SJCRH30 (cell line): ENCODE measurements around the gene RYR2. TPM values are rescaled to one million over a fixed set of nuclear protein-coding genes. Genes with fewer than 3 reads are reported as not detected.

Source experiments
- DNase-seq, 2 experiments: peaks; one replicate each; pipeline ENCODE4 v3.0.0-alpha.2; 2015 to 2020
- H3K27ac ChIP-seq: fragments of 250-450 bp; sonication (Bioruptor Pico); 2 replicates; pipeline ENCODE4 v1.5.1; 2020; ENCODE audit warnings: mild to moderate bottlenecking, moderate library complexity
- H3K27me3 ChIP-seq: fragments of 250-450 bp; sonication (Bioruptor Pico); 2 replicates; pipeline ENCODE4 v1.5.1; 2020; ENCODE audit warnings: mild to moderate bottlenecking, moderate library complexity
- H3K36me3 ChIP-seq: fragments of 250-450 bp; sonication (Bioruptor Pico); 2 replicates; pipeline ENCODE4 v1.5.1; 2020; ENCODE audit warnings: mild to moderate bottlenecking, moderate library complexity
- H3K4me1 ChIP-seq: fragments of 250-450 bp; sonication (Bioruptor Pico); 2 replicates; pipeline ENCODE4 v1.5.1; 2020; ENCODE audit warnings: mild to moderate bottlenecking, moderate library complexity
- H3K4me3 ChIP-seq: fragments of 250-450 bp; sonication (Bioruptor Pico); 2 replicates; pipeline ENCODE4 v1.5.1; 2020; ENCODE audit warnings: mild to moderate bottlenecking, moderate library complexity
- H3K9me3 ChIP-seq: fragments of 250-450 bp; sonication (Bioruptor Pico); replicated peaks from 2 replicates; pipeline ENCODE4 v1.5.1; 2020; ENCODE audit warnings: mild to moderate bottlenecking, moderate library complexity
- total RNA-seq: library from RNA; depleted of rRNA; stranded (reverse); fragments of >200 nt; shearing (Covaris generic); gene quantifications from 2 replicates; pipeline ENCODE4 v1.2.3, GENCODE V29; 2014

The RYR2 gene
- total RNA-seq, 1 experiment from 2014 or later, result 1.3 TPM

DNA sequence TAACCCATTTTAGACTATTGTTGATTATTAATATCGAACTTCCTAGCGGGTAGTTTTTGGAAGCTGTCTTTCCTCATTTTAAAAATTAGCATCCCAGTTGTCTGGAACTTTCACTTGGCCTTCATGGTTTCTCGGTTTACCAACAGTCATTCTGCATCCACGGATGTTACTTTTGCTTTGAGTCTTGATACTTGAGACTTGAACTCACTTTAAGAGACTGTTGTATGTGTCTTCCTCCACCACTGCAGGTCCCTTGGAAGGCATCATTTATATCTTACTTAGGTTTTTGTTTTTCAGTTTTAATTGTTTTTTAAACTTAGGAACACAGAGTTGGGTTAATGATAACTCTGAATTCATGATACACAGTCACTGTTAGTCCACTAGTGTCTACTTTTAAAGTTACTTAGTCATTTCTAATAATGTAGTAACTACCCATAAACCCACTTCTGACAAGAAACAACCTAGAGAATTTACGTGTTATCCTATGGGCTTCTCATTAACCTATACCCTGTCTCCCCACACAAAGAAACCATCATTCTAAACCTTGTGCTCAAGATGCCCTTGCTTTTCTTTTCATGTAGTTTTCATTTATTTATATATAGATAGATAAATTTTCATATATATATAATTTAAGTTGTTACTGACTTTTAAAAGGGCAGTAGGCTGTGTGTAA is 696.1 kb downstream of the RYR2 start:
- Histone ChIP-seq H3K4me3 (no peak overlapping the region), H3K27ac (no peak overlapping the region), H3K4me1 (no peaks in the 10 kb centered on the region), H3K36me3 (no peaks in the 10 kb centered on the region), H3K27me3 (no peaks in the 10 kb centered on the region), H3K9me3 (no peaks in the 10 kb centered on the region)
- no peak for DNase-seq

DNA sequence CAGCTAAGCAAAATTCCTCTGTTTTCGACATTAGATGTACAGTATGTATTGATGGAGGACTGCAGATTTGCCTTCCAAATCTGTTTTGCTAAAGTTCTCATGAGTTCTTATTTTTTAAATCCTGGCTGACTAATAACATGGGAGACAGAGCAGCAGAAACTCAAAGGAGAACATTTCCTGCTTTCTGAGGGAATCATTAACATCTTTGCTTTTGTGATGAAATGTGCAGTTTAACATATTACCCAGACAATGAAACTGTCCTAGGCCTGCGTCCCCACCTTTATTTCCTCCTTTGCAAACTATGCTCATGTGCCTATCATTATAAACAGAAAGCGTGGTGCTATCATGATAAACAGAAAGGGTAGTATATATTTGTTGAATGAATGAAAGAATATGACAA is 698.9 kb downstream of the RYR2 start:
- Histone ChIP-seq H3K4me3 (no peak overlapping the region), H3K27ac (no peak overlapping the region), H3K9me3 (no peaks in the 10 kb centered on the region), H3K27me3 (no peaks in the 10 kb centered on the region), H3K4me1 (no peaks in the 10 kb centered on the region), H3K36me3 (no peaks in the 10 kb centered on the region)
- no peak for DNase-seq

DNA sequence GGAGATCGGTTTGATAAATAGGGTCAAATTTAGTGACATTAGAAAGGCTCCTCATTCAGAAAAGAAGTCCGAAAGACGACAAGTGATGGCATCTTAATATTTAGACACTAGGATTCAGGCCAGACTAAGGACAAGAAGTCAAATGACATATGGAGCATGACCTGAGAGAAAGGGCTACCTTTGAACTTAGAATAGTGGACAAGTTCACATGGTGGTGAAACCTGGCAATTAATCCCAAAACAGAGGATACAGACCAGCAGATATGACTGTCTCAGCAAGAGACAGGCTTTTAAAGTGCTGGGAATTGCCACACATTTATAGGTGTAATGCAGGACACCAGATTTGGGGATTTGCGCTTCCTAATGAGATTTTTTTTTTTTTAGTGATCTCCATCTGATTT is 703.6 kb downstream of the RYR2 start:
- Histone ChIP-seq H3K27ac (no peak overlapping the region), H3K27me3 (no peaks in the 10 kb centered on the region), H3K4me3 (no peak overlapping the region), H3K9me3 (no peaks in the 10 kb centered on the region), H3K36me3 (no peaks in the 10 kb centered on the region), H3K4me1 (no peaks in the 10 kb centered on the region)
- no peak for DNase-seq

- Histone ChIP-seq H3K27ac (no peak overlapping the region), H3K9me3 (no peaks in the 10 kb centered on the region), H3K4me3 (no peak overlapping the region), H3K4me1 (no peaks in the 10 kb centered on the region), H3K36me3 (no peaks in the 10 kb centered on the region), H3K27me3 (no peaks in the 10 kb centered on the region)
- DNase-seq, result no peak
These were observed 706.4 kb downstream of the RYR2 start for GRCh38 chr1:237748171-237748960.

GRCh38 chr1:237749122-237749521 is 707.1 kb downstream of the RYR2 start:
- DNase-seq, result no peak
- Histone ChIP-seq H3K9me3 (no peaks in the 10 kb centered on the region), H3K27ac (no peak overlapping the region), H3K27me3 (no peaks in the 10 kb centered on the region), H3K4me1 (no peaks in the 10 kb centered on the region), H3K36me3 (no peaks in the 10 kb centered on the region), H3K4me3 (no peak overlapping the region)

DNA sequence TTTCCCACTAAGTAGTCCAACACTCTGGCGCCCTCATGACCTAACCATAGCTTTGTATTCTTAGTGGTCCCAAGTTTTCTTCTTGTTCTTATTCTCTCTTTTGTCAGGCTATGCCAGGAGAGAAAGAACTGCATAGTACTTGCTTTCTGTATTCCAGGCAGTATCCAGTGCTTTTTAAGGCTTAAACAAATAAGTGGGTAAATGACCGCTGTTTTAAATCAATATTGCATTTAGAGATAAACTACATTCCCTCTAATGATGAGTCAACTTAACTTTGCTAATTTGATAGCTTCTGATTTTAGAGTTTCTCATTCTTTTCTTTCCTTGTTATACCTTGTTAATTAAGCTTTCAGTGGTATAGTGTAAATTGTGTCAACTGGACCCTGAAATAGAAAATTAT is 709.1 kb downstream of the RYR2 start:
- Histone ChIP-seq H3K9me3 (no peaks in the 10 kb centered on the region), H3K27ac (no peak overlapping the region), H3K27me3 (no peaks in the 10 kb centered on the region), H3K36me3 (no peaks in the 10 kb centered on the region), H3K4me1 (no peaks in the 10 kb centered on the region), H3K4me3 (no peak overlapping the region)
- no peak for DNase-seq

GRCh38 chr1:237754627-237755026 is 712.6 kb downstream of the RYR2 start:
- no peaks in the 10 kb centered on the region for H3K27me3 ChIP-seq
- H3K4me3 ChIP-seq, result no peak overlapping the region
- no peaks in the 10 kb centered on the region for H3K4me1 ChIP-seq
- DNase-seq, result no peak
- H3K9me3 ChIP-seq, result no peaks in the 10 kb centered on the region
- H3K27ac ChIP-seq, result no peak overlapping the region
- no peaks in the 10 kb centered on the region for H3K36me3 ChIP-seq

DNA sequence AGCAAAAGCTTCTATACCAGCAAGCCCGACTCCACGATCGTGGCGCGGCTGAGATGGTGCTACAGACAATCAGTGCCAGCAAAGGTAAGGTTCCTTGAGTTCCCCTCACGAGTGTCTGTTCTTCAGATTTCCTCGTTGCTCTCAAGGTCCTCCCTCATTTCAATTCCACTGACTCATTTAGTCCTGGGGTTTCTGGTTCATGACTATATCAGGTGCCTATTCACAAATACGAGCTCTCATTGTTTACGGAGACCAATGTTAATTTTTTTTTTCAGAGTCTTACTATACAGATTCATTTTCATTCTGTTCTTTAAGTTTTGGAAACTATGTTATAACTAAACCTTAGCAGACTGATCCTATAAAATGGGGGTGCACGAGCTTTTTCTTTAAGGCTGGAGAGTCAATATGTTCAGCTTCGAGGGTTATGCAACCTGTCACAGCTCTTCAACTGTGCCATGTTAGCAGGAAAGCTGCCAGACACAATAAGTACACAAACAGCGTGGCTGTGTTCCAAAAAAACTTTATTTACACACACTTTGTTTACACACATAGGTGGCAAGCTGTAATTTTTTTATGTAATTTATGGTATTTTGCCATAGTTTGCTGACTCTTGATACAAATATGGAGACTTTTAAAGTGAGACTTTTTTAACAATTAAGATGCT is 714.5 kb downstream of the RYR2 start:
- Histone ChIP-seq H3K36me3 (no peaks in the 10 kb centered on the region), H3K27ac (no peak overlapping the region), H3K4me3 (no peak overlapping the region), H3K9me3 (no peaks in the 10 kb centered on the region), H3K27me3 (no peaks in the 10 kb centered on the region), H3K4me1 (no peaks in the 10 kb centered on the region)
- DNase-seq, result no peak

DNA sequence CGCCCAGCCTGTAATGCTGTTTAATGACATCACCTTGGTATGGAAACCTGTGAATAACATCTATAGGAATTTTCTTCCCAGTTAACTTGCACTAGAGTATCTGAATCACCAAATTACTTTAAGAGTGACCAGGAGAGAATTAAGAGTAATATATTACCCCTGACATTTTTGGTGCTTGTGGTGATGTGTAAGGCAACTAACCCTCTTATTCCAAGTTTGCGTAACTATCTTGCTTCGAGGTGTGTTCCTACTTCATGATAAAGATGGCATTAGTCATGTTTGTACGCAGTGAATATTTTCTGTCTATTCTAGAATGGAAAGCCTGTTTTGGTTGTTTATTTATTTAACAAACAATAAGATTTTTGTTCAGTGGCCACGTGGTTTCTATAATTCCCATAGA is 717.4 kb downstream of the RYR2 start:
- Histone ChIP-seq H3K4me3 (no peak overlapping the region), H3K27me3 (no peaks in the 10 kb centered on the region), H3K9me3 (no peaks in the 10 kb centered on the region), H3K4me1 (no peaks in the 10 kb centered on the region), H3K27ac (no peak overlapping the region), H3K36me3 (no peaks in the 10 kb centered on the region)
- no peak for DNase-seq

DNA sequence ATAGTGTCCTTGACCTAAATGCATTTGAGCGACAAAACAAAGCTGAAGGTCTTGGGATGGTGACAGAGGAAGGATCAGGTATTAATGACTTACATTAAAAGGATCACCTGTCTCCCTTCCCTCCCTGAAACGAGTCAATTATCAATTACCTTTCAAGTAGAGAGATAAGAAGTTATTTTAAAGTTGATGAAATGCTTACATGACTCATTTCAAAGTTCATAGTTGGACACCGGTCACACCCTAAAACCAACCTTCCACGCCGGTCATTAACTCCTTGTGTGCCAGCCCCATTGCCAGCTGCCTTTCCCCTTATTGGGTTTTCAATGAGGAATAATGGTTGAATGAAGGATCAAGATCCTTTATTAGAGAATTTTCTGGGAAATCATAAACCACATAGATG is 719.0 kb downstream of the RYR2 start:
- Histone ChIP-seq H3K4me3 (no peak overlapping the region), H3K4me1 (no peaks in the 10 kb centered on the region), H3K27me3 (no peaks in the 10 kb centered on the region), H3K9me3 (no peaks in the 10 kb centered on the region), H3K27ac (no peak overlapping the region), H3K36me3 (no peaks in the 10 kb centered on the region)
- DNase-seq, result no peak

DNA sequence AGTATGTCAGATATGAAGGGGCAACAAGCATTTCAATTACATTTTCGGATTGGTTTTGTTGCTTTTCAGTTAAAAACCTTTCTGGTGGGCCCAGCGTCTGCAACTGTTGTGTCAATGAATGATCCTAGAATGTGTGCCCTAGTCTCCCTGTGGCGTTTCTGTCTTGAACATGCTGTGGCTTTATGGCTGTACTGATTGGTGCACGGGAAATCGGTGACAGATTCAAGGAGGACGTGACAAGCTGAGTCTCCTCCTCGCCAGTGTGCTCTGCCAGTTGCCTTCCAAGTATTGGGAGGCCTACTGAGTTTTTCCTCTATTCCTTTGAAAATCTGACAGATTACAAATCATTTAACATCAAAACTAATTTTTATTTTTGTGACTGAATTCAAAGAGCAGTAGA is 721.2 kb downstream of the RYR2 start:
- Histone ChIP-seq H3K9me3 (no peaks in the 10 kb centered on the region), H3K4me3 (no peak overlapping the region), H3K27ac (no peak overlapping the region), H3K27me3 (no peaks in the 10 kb centered on the region), H3K36me3 (no peaks in the 10 kb centered on the region), H3K4me1 (no peaks in the 10 kb centered on the region)
- no peak for DNase-seq

GRCh38 chr1:237763751-237764150 is 721.8 kb downstream of the RYR2 start:
- H3K27ac ChIP-seq, result no peak overlapping the region
- H3K4me3 ChIP-seq, result no peak overlapping the region
- H3K27me3 ChIP-seq, result no peaks in the 10 kb centered on the region
- no peaks in the 10 kb centered on the region for H3K9me3 ChIP-seq
- no peaks in the 10 kb centered on the region for H3K4me1 ChIP-seq
- no peaks in the 10 kb centered on the region for H3K36me3 ChIP-seq
- no peak for DNase-seq

- DNase-seq, result no peak
- Histone ChIP-seq H3K9me3 (no peaks in the 10 kb centered on the region), H3K27ac (no peak overlapping the region), H3K27me3 (no peaks in the 10 kb centered on the region), H3K4me3 (no peak overlapping the region), H3K4me1 (no peaks in the 10 kb centered on the region), H3K36me3 (no peaks in the 10 kb centered on the region)
These were observed 727.9 kb downstream of the RYR2 start for GRCh38 chr1:237769916-237770315.

- no peak for DNase-seq
- Histone ChIP-seq H3K4me3 (no peak overlapping the region), H3K27ac (no peak overlapping the region), H3K4me1 (no peaks in the 10 kb centered on the region), H3K36me3 (no peaks in the 10 kb centered on the region), H3K9me3 (no peaks in the 10 kb centered on the region), H3K27me3 (no peaks in the 10 kb centered on the region)
These were observed 730.0 kb downstream of the RYR2 start for GRCh38 chr1:237772009-237772408.

DNA sequence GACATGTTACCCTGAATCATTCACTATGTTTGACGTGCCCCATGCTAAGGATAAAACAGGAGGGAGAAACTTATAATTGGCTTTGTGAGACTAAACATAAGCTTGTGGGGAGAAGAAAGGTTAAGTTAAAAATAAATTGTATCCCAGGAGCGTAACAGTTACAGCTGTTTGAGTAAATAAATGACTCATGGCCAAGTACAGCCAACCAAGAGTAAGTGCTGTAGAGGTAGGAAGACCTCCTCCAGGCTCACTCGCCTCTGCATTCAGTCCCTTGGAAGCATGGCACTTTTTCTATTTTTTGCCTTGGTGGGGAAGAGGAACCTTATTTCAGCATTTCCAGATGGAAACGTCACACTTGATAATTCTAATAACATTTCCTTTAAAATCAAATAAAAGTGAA is 732.3 kb downstream of the RYR2 start:
- Histone ChIP-seq H3K36me3 (no peaks in the 10 kb centered on the region), H3K27me3 (no peaks in the 10 kb centered on the region), H3K9me3 (no peaks in the 10 kb centered on the region), H3K4me3 (no peak overlapping the region), H3K4me1 (no peaks in the 10 kb centered on the region), H3K27ac (no peak overlapping the region)
- no peak for DNase-seq
